Stimulated activated CD4-positive, alpha-beta T cell treated with anti-CD3 and anti-CD28 coated beads, Interleukin-4, amount 100 ng/mL, for 24 hours (primary cell): ENCODE data around the gene OR1F1.
A peak's percentile ranks its signal among the peaks of the same experiment; 100 is the strongest.
"Not testable (repeated sequence)": the region's sequence is repeated elsewhere in the genome, so short reads cannot be mapped to it uniquely, and the experiment has no call there.

ENCODE experiments used
- DNase-seq: peaks from one replicate; pipeline ENCODE4 v3.0.0-alpha.2; 2020

OR1F1 gene

DNA sequence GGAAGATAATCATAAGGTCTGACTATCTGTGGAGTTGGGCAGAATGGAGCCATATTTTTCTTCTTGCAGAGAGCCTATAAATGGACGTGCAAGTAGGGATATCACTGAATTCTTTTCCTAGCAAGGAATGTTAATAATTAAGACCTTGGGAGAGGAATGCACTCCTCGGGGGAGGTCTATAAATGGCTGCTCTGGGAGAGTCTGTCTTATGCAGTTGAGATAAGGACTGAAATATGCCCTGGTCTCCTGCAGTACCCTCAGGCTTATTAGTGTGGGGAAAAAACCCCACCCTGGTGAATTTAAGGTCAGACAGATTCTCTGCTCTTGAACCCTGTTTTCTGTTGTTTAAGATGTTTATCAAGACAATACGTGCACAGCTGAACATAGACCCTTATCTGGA, 17.9 kb downstream of the OR1F1 start:
- DNase-seq, result not testable (repeated sequence)

DNA sequence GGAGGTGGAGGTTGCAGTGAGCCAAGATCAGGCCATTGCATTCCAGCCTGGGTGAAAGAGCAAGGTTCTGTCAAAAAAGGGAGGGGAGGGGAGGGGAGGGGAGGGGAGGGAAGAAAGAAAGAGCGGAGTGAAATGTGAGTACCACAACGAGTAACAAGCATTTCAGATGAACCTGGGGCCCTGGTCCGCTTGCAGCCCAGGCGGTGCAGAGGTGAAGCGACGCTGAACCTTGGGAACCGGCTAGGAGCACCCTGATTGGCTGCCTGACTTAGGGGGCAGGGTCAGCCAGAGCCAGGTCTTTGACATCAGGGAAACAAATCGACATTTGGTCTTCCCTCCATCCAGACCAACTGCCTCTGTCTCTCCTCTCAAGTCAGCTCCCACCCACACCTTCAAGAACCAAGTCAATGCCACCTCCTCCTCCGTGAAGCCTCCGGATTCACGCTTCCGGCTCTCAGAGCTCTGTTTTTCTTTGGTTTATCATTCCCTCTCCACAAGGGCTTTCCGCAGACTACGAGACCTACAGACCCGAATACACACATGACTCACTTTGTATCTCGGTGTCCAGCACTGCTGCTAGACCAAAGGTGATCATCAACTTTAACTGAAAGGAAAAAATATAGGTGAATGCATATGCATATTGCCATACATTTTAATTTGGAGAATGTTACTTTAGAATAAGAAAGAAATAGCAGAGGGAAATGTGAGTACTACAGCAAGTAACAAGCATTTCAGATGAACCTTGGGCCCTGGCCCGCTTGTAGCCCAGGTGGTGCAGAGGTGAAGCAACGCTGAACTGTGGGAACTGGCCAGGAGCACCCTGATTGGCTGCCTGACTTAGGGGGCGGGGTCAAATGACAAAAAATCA, 19.3 kb downstream of the OR1F1 start:
- DNase-seq, result no peak

- DNase-seq, result no peak
Measured at GRCh38 chr16:3212006-3212405, 24.0 kb downstream of the OR1F1 start.

DNA sequence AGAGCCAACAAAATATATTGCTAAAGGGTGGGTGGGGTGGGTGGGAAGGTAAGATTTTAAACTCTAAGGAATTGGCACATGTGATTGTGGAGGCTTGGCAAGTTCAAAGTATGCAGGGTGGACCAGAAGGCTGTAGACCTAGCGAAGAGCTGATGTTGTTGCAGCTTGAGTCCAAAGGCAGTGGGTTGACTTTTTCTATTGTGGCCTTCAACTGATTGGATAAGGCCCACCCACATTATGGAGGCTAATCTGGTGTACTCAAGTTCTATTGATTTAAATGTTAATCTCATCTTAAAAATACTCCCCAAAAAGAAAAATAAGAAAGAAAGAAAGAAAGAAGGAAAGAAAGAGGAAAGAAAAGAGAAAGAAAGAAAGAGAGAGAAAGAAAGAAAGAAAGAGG, 24.6 kb downstream of the OR1F1 start:
- no peak for DNase-seq

DNA sequence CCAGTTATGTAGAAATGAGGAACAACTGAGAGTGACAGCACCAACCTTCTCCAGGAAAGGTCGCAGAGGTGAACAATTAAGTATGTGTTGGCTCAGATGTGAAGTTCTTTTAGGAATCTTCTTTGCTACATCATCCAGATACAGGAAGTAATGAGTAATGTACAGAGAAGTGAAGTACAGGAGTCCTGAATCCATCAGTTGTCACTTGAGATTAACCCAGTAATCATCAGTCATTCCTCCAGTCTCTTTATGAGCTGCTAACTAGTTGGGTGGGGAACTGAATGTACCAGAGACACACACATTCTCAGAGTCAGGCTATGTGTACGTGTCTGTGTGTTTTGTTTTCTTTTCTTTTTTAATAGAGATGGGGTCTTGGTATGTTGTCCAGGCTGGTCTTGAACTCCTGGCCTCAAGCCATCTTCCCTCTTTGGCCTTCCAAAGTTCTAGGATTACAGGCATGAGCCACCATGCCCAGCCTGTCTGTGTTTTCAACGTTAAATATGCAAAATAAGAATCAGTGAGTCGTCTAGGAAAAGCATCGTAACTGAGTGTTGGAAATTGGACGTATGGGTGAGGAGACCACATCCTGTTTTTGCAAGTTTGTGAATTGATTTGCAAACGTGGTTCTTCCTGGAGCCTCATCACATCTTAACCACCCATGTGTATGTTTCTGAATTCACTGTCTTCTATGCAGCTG, 27.0 kb downstream of the OR1F1 start:
- peak; percentile 24 for DNase-seq

DNA sequence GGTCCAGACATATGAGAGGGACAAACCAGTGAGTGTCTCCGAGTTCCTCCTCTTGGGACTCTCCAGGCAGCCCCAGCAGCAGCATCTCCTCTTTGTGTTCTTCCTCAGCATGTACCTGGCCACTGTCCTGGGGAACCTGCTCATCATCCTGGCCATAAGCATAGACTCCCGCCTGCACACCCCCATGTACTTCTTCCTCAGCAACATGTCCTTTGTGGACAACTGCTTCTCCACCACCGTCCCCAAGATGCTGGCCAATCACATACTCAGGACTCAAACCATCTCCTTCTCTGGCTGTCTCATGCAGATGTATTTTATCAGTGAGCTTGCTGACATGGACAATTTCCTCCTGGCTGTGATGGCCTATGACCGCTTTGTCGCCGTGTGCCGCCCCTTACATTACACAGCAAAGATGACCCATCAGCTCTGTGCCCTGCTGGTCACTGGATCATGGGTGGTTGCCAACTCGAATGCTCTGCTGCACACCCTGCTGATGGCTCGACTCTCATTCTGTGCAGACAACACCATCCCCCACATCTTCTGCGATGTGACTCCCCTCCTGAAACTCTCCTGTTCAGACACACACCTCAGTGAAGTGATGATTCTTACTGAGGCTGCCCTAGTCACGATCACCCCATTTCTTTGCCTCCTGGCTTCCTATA, 27.7 kb downstream of the OR1F1 start:
- DNase-seq, result peak; percentile 7

- DNase-seq, result no peak
Measured at GRCh38 chr16:3216263-3216640, 28.2 kb downstream of the OR1F1 start.

- no peak for DNase-seq
Measured at GRCh38 chr16:3220839-3221238, 32.8 kb downstream of the OR1F1 start.

GRCh38 chr16:3223913-3224515, 36.0 kb downstream of the OR1F1 start:
- no peak for DNase-seq

- DNase-seq, result no peak
Measured at GRCh38 chr16:3234543-3234856, 46.5 kb downstream of the OR1F1 start.

- peak; percentile 94 for DNase-seq
Measured at GRCh38 chr16:3234857-3235561, 47.0 kb downstream of the OR1F1 start, which contains the start of gene ZNF200. ZNF200 (minus strand) TSS chr16:3235158; CDS start chr16:3233755, 1,403 bp downstream.

- DNase-seq, result peak; percentile 23
Measured at GRCh38 chr16:3235856-3236669, 48.1 kb downstream of the OR1F1 start.

GRCh38 chr16:3241761-3242160, 53.8 kb downstream of the OR1F1 start:
- no peak for DNase-seq

DNA sequence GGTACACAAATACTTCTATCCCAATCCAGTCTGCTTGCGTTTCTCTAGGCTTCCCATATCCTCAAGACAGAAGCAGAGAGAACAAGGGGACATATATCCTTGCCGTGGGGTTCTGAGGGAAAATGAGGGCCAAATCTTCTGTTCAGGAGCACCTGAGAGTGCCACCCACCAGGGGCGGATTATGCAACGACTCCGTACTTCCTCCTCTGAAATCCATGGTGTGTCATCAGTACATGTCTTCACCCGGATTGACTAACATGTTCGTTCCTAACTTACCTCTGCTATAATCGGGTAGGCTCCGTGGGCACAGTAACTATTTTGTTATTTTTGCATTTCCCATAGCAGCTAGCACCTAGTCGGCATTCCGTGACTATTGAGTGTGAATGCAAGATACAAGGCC, 54.7 kb downstream of the OR1F1 start:
- no peak for DNase-seq

DNA sequence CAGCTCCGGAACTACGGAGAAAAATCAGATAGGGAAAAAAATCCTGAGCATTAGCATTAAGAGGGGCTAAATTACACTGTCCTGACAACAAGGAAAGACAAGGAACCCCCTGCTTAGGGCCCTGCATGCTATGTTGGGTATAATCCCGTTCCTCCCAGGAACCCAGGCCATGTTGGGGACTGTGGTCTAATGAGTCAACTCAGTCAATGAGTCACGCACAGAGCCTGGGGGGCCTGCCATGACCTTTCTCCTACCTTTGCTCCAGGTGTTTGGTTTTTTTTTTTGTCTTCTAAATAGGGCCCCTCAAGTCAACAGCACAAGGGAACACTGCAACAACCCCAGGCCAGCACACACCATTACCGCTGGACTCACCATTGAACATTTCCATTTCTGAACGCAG, 55.9 kb downstream of the OR1F1 start:
- no peak for DNase-seq

DNA sequence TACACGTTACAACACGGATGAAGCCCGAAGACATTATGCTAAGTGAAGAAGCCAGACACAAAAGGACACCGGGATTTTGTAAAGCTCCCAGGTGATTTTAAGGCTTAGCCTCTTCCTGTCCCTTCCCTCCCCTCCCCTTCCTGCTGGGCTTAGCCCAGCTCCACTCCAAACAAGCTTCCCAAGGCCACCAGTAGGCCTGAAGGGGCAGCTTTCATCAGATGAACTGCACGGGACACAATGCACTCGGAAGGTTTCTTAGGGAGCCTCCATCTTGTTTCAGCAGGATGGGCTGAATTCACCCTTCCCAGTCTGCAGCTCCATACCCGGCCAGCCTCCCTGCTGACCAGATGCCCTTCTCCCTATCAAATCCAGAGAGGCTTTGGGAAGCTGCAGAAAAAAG, 58.0 kb downstream of the OR1F1 start:
- no peak for DNase-seq

DNA sequence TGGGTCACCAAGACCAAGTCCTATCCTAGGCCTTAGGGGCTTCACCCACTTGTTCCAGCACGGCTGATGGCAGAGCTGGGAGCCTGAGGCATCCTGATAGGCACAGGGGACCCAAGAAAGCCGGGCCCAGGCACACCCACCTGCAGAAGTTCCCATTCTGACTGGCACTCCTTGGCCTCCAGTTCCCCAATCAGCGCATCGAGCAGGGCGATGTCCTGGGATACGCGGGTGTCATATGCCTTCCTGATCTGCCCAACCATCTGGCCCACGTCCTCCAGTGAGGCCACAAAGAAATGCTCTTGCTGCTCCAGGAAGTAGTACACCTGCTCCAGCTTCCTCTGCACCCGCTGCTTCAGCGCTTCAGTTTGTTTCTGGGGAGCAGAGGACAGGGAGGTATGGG, 58.9 kb downstream of the OR1F1 start:
- no peak for DNase-seq

DNA sequence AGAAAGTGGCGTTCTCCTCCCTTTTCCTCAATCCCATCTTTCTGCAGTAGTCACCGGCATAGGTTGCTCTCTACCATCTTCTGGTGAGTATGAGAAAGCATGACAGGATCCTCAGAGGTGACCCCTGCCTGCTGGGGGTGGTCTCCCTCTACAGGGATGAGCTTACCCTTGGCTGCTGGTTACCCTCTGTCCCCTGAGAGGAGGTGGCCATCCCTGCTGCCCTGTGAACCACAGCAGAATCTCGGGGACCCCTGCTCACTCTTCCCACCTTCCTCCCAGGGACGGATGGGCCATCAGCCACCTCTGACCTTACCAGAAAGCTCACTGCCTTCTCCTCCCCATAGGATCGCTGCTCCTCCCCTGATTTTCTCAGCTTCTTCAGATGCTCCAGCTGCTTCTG, 60.6 kb downstream of the OR1F1 start:
- DNase-seq, result no peak

- DNase-seq, result no peak
Measured at GRCh38 chr16:3249020-3249419, 61.0 kb downstream of the OR1F1 start.

DNA sequence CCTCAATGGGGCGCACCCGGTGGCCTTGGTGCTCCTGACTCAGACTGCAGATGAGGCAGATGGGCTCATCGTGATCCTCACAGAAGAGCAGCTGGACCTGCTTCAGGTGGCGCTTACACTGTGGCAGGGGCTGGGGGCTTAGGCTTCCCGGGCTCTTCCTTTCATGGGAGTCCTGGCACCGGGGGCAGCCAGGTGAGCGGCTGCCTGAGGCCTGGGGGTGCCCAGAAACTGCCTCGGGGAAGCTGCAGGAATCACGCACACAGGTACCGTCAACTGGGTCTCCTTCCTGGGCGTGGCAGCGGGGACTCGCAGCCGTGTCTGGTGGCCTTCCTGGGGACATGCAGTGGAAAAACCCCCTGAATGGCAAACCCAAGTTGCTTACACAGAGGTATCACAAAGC, 61.4 kb downstream of the OR1F1 start:
- DNase-seq, result no peak

DNA sequence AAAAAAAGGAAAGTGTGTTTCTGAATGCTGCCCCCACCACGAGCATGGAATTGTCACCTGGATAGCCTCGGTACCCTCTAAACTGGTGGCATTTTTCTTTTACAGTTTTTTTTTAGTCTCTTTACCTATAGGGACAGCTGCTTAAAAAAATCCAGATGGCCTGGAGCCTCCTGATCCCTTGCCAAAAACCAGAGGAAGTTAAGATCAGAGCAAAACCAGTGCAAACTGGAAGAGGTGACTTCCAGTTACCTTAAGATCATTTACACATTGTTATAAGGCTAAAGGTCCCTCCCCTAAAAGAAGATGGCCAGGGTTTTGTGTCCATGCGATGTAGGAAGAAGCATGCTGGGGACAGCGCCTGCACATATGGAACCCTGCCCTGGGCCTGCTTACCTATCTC, 65.0 kb downstream of the OR1F1 start:
- no peak for DNase-seq

DNA sequence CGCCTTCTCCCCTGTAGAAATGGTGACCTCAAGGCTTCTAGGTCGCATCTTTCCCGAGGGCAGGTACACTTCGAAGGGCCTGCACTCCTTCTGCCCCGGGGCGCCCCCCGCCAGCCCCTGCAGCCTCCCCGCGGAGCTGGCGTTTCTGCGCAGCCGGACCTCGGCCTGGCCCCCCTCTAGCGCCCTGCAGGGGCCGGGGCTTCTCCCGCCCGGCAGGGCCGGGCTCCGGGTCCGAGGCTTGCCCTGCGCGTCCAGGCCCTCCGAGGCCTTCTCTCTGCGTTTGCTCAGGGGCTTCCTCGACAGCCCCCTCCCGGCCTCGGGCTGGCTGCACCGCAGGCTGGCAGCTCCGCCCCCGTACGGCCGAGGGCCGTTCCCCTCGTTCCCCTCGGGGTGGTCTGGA, 66.3 kb downstream of the OR1F1 start:
- no peak for DNase-seq
